A549 treated with Mapracorat at 1 μM for 4 hours (cell line): ENCODE results near the gene PROM2. TPM values are rescaled to one million over a fixed set of nuclear protein-coding genes. Genes with fewer than 3 reads are reported as not detected.

Experiments
- total RNA-seq: library from RNA; stranded (reverse); fragments of 200-300 nt; extraction: Qiagen RNA extraction; gene quantifications from 5 replicates; pipeline ENCODE4 v1.2.3, GENCODE V29; 2022

Gene PROM2, protein sequence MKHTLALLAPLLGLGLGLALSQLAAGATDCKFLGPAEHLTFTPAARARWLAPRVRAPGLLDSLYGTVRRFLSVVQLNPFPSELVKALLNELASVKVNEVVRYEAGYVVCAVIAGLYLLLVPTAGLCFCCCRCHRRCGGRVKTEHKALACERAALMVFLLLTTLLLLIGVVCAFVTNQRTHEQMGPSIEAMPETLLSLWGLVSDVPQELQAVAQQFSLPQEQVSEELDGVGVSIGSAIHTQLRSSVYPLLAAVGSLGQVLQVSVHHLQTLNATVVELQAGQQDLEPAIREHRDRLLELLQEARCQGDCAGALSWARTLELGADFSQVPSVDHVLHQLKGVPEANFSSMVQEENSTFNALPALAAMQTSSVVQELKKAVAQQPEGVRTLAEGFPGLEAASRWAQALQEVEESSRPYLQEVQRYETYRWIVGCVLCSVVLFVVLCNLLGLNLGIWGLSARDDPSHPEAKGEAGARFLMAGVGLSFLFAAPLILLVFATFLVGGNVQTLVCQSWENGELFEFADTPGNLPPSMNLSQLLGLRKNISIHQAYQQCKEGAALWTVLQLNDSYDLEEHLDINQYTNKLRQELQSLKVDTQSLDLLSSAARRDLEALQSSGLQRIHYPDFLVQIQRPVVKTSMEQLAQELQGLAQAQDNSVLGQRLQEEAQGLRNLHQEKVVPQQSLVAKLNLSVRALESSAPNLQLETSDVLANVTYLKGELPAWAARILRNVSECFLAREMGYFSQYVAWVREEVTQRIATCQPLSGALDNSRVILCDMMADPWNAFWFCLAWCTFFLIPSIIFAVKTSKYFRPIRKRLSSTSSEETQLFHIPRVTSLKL
- not detected in 5 replicates for total RNA-seq

DNA sequence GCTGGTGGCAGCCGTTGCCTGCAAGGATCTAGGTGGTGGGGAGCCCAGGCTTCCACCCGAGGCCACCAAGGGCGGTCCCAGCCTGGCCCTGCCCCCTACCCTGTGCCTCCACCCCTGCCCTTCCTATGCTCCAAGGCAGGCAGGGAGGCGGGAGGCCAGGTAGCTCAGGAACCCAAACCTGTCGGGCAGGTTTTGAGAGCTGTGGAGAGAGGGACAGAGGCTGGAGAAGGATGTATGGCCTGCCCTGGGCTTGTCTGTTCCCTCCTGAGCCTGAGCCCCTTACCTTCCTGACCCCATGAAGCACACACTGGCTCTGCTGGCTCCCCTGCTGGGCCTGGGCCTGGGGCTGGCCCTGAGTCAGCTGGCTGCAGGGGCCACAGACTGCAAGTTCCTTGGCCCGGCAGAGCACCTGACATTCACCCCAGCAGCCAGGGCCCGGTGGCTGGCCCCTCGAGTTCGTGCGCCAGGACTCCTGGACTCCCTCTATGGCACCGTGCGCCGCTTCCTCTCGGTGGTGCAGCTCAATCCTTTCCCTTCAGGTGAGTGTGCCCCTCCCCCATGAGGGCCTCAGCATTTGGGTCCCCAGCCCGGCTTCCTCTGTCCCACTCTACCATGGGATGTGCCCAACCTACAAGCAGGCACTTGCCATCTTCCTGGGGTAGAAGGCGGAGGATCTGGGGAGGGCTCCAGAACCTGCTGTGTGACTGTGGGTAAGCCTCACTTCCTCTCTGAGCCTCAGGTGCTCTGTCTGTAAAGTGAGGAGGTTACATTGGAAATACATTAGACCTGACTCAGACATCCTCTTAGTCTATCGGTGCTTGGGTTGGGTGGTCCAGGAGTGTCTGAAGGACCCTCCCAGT lies at the start of gene PROM2:
TSS of gene PROM2 (plus strand) at position 159 of the 860 bp plus-strand sequence. CDS start at position 296, 137 bp downstream.

DNA sequence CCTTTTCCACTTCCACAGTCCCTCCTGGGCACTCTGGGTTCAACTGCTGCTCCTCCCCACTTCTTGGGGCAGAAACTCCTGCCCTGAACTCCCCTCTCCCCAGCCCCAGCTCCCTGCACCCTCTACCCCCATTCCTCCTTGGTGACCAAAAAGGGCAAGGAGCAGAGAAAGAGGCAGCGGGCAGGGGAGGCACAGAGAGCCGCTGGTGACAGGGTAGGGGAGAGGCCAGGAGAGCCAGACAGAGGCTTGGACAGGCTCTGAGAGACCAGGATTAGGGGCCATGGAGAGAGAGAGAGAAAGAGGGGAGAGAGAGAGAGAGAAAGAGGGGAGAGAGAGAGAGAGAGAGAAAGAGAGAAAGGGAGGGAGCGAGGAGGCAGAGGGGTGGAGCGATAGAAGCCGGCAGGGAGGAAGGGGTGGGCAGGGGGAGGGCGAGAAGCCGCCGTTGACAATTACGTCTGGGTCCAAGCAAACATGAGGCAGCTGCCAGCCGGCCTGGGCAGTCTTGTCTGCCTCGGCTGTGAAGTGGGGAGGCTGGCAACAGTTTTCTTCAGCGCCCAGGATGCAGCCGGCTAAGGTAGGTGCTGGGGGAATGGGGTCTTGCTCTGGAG lies 22.7 kb downstream of the PROM2 start, which contains the start of gene KCNIP3:
TSS of gene KCNIP3 (plus strand) at position 468 of the 608 bp plus-strand sequence. CDS start at position 560, 92 bp downstream.

Other genes with a start within 250 kb of the PROM2 start
- 0.12 to 0.21 TPM in 2 of 5 replicates, not detected in the others for gene MAL, start 248.7 kb upstream of the PROM2 start, total RNA-seq
- gene MRPS5, start 152.6 kb upstream of the PROM2 start, total RNA-seq = 71.3 to 79.1 TPM (median 72.9 TPM) in 5 replicates
- gene ZNF514, start 114.6 kb upstream of the PROM2 start, total RNA-seq = 5.9 to 7.7 TPM (median 6.2 TPM) in 5 replicates
- gene ZNF2, start 108.6 kb upstream of the PROM2 start, total RNA-seq = 2.8 to 4.8 TPM (median 3.2 TPM) in 5 replicates
- gene ZNF892, start 66.9 kb upstream of the PROM2 start, total RNA-seq = 0.25 to 0.59 TPM (median 0.35 TPM) in 5 replicates
- gene KCNIP3, start 22.9 kb downstream of the PROM2 start, total RNA-seq = 0.97 to 2.3 TPM (median 2.1 TPM) in 5 replicates
- 27.8 to 33.1 TPM (median 29.3 TPM) in 5 replicates for gene FAHD2A, start 128.3 kb downstream of the PROM2 start, total RNA-seq
- 0.13 to 0.17 TPM (median 0.15 TPM) in 3 of 5 replicates, not detected in the others for gene TRIM43B, start 210.3 kb downstream of the PROM2 start, total RNA-seq